Thyroid gland (tissue), 4 donors: ENCODE data around the gene NPC2. TPM values are rescaled to one million over a fixed set of nuclear protein-coding genes. Genes with fewer than 3 reads are reported as not detected.

Source experiments
- DNase-seq, 2 donors: peaks; one replicate each; pipeline ENCODE4 v3.0.0-alpha.2; 2019
- H3K27ac ChIP-seq, 3 donors: fragments of 200-600 bp; sonication (generic); 1 replicate in 2 of 3; 2 replicates in 1 of 3; pipeline ENCODE4 v1.5.1; 2016 to 2019; ENCODE audit warnings: mild to moderate bottlenecking in 1 of 3, moderate library complexity in 1 of 3
- H3K27me3 ChIP-seq: fragments of 200-600 bp; sonication (generic); one replicate; pipeline ENCODE4 v1.5.1; 2019
- H3K36me3 ChIP-seq, 2 donors: fragments of 200-600 bp; sonication (generic); one replicate each; pipeline ENCODE4 v1.5.1; 2016 to 2019
- H3K4me1 ChIP-seq, 2 donors: fragments of 200-600 bp; sonication (generic); one replicate each; pipeline ENCODE4 v1.5.1; 2017 to 2019
- H3K4me3 ChIP-seq, 3 donors: fragments of 200-600 bp; sonication (generic); replicated peaks in 1 of 3; 1 replicate in 2 of 3; 2 replicates in 1 of 3; pipeline ENCODE4 v1.5.1; 2016; ENCODE audit warnings: mild to moderate bottlenecking in 1 of 3
- H3K9me3 ChIP-seq: fragments of 200-600 bp; sonication (generic); one replicate; pipeline ENCODE4 v1.5.1; 2017
- CTCF ChIP-seq, 6 experiments: fragments of 200-600 bp in 3 of 6; fragments of 450-650 bp in 3 of 6; sonication (generic) in 3 of 6; IDR thresholded peaks; one replicate each; pipeline ENCODE4 v1.5.1; 2016 to 2019; ENCODE audit warnings: antibody characterized with exemption in 6 of 6, mild to moderate bottlenecking in 2 of 6, inconsistent platforms in 1 of 6, moderate library complexity in 1 of 6
- POLR2A ChIP-seq, 2 donors: fragments of 450-650 bp; IDR thresholded peaks; one replicate each; pipeline ENCODE4 v1.6.1; 2017; ENCODE audit warnings: antibody characterized with exemption in 2 of 2, mild to moderate bottlenecking in 2 of 2, moderate library complexity in 1 of 2
- WGBS, 2 donors: methylation state at CpG; one replicate each; pipeline ENCODE4 v1.1.5; 2017; 5-methylcytosine and 5-hydroxymethylcytosine counted together
- intact Hi-C: fragments of 100-400 bp; cut with DNase I; formaldehyde crosslinking; loops from one replicate; pipeline ENCODE4 v1.15.1; 2023
- total RNA-seq, 4 donors: library from RNA; depleted of rRNA; stranded (reverse); fragments of >200 nt; gene quantifications; one replicate each; pipeline ENCODE4 v1.2.3, GENCODE V29; 2016

Gene NPC2
- total RNA-seq, 4 donors from 2014 or later = 583 to 1,617 (median 793) TPM

- TF ChIP-seq POLR2A (IDR thresholded peaks at IDR 0.05) (no peak), CTCF (IDR thresholded peaks at IDR 0.05) (no peak)
- 68 to 73% methylated on average over 3 of the region's 3 CpGs for WGBS, 2 donors
- no peaks in the 10 kb centered on the region for H3K27me3 ChIP-seq
- H3K4me3 ChIP-seq = no peak overlapping the region
- intact Hi-C loops = no loop called here
- H3K36me3 ChIP-seq = peaks cover 13 to 24% of the 10 kb centered on the region in 2 donors
- H3K27ac ChIP-seq = no peak overlapping the region
- H3K4me1 ChIP-seq = peaks cover 8 to 19% of the 10 kb centered on the region in 2 donors
- no peak for DNase-seq
- no peaks in the 10 kb centered on the region for H3K9me3 ChIP-seq
These were observed 17.4 kb downstream of the NPC2 start for GRCh38 chr14:74475678-74476077.

- Histone ChIP-seq H3K36me3 (peaks cover 13 to 18% of the 10 kb centered on the region in 2 donors), H3K27ac (no peak overlapping the region), H3K4me3 (no peak overlapping the region), H3K9me3 (no peaks in the 10 kb centered on the region), H3K4me1 (peaks cover 6 to 23% of the 10 kb centered on the region in 2 donors), H3K27me3 (no peaks in the 10 kb centered on the region)
- no peak for TF ChIP-seq CTCF (IDR thresholded peaks at IDR 0.05)
- DNase-seq = no peak
- intact Hi-C loops = no loop called here
- WGBS, 2 donors = 85 to 86% methylated on average over 2 of the region's 2 CpGs
These were observed 18.7 kb downstream of the NPC2 start for GRCh38 chr14:74474376-74474775.

- Histone ChIP-seq H3K4me1 (peaks cover 6 to 25% of the 10 kb centered on the region in 2 donors), H3K4me3 (no peak overlapping the region), H3K36me3 (peaks cover 13 to 18% of the 10 kb centered on the region in 2 donors), H3K9me3 (no peaks in the 10 kb centered on the region), H3K27ac (no peak overlapping the region), H3K27me3 (no peaks in the 10 kb centered on the region)
- WGBS, 2 donors = 89 to 96% methylated on average over 2 of the region's 2 CpGs
- TF ChIP-seq POLR2A (IDR thresholded peaks at IDR 0.05) (no peak), CTCF (IDR thresholded peaks at IDR 0.05) (no peak)
- DNase-seq = no peak
- intact Hi-C loops = no loop called here
These were observed 20.5 kb downstream of the NPC2 start for GRCh38 chr14:74472601-74473000.

- no peak for DNase-seq
- Histone ChIP-seq H3K36me3 (peaks cover 9 to 10% of the 10 kb centered on the region in 2 donors), H3K27me3 (no peaks in the 10 kb centered on the region), H3K9me3 (no peaks in the 10 kb centered on the region), H3K4me3 (no peak overlapping the region), H3K27ac (peak overlapping the region in 2 of 3 donors; percentile 21 to 27), H3K4me1 (peaks cover 6 to 25% of the 10 kb centered on the region in 2 donors)
- intact Hi-C loops = no loop called here
- 59 to 67% methylated on average over 7 of the region's 7 CpGs for WGBS, 2 donors
- TF ChIP-seq CTCF (IDR thresholded peaks at IDR 0.05) (no peak), POLR2A (IDR thresholded peaks at IDR 0.05) (no peak)
These were observed 23.3 kb downstream of the NPC2 start for GRCh38 chr14:74469548-74470518.

GRCh38 chr14:74468513-74468912 is 24.6 kb downstream of the NPC2 start:
- intact Hi-C loops = no loop called here
- Histone ChIP-seq H3K27ac (no peak overlapping the region), H3K27me3 (no peaks in the 10 kb centered on the region), H3K36me3 (no peaks in the 10 kb centered on the region), H3K4me1 (peaks cover 6 to 25% of the 10 kb centered on the region in 2 donors), H3K9me3 (no peaks in the 10 kb centered on the region), H3K4me3 (no peak overlapping the region)
- DNase-seq = no peak
- WGBS, 2 donors = 81 to 92% methylated on average over 3 of the region's 3 CpGs
- TF ChIP-seq POLR2A (IDR thresholded peaks at IDR 0.05) (no peak), CTCF (IDR thresholded peaks at IDR 0.05) (no peak)
